Measurements from ENCODE around the gene ZFYVE9. TPM values are rescaled to one million over a fixed set of nuclear protein-coding genes. Genes with fewer than 3 reads are reported as not detected.

ZFYVE9 gene
- total and polyA plus RNA-seq, 2 of the 4 experiments (the other 2 are of a cell fraction): 8.3 to 28.7 TPM

DNA sequence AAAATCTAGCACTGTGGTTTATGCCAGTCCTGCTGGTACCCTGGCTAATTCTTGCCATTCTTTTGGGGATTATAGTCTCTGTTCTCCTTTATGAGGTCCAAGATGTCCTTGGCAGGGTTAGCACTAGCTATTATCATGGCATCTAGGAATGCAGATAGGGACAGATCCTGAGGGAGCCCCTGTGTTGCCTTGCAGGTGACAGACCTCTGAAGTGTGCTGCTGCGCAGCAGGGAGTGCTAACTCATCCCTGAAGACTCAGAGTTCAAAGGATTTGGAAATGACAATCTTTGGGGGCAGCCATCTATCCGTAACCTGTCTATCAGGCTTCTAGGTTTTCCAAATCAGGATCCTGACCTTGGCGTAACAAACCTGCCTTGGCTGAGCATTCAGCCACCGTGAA is 16.3 kb downstream of the ZFYVE9 start:
- ATAC-seq (ENCODE audit: low read depth): no peak
- no peak overlapping the region for H2BK120ac ChIP-seq (ENCODE audit: low read depth, low read length)
- in situ Hi-C loops (cut with MboI; ENCODE audit: low sequenced_read_pairs): no loop called here
- H4K5ac ChIP-seq (ENCODE audit: low read depth, low read length): no peak overlapping the region
- H3K18ac ChIP-seq (ENCODE audit: low read depth, low read length): no peak overlapping the region
- no peak overlapping the region for H2BK5ac ChIP-seq (ENCODE audit: low read depth, low read length, poor library complexity, severe bottlenecking)
- no peak overlapping the region for H2BK15ac ChIP-seq (ENCODE audit: low read depth, low read length)
- no peak overlapping the region for H4K91ac ChIP-seq (ENCODE audit: insufficient read depth, low read depth, low read length)
- intact Hi-C loops (cut with micrococcal nuclease): no loop called here
- no peak overlapping the region for H3K4me3 ChIP-seq (ENCODE audit: insufficient read depth, low read depth, low read length)
- BruUV-seq (replicated peaks): no TSS peak
- ChIA-PET CTCF (interaction anchor here (0.6 kb wide), 1 partner anchor 30 kb away, joined by 4 read pairs; no protein-coding TSS in a partner anchor), POLR2A (ENCODE audit: unreplicated experiment) (interaction anchor here (0.9 kb wide), 1 partner anchor 16 kb away, joined by 3 read pairs; no protein-coding TSS in a partner anchor)
- no peaks in the 10 kb centered on the region for H3K9me3 ChIP-seq (ENCODE audit: control insufficient read depth, insufficient read depth, low read length)
- H4K8ac ChIP-seq (ENCODE audit: low read depth in 2 of 2, low read length in 2 of 2): no peak overlapping the region
- no peaks in the 10 kb centered on the region for H3K27me3 ChIP-seq (ENCODE audit: control insufficient read depth, insufficient read depth, low read length)
- no peak overlapping the region for H3K4ac ChIP-seq (ENCODE audit: low read depth, low read length)
- dilution Hi-C loops (cut with HindIII; ENCODE audit: low sequenced_read_pairs, unreplicated experiment): no loop called here
- no peak for DNase-seq
- no peak overlapping the region for H3K23ac ChIP-seq (ENCODE audit: low read depth, low read length)
- no peak overlapping the region for H2AK5ac ChIP-seq (ENCODE audit: low read depth, low read length)
- H3K56ac ChIP-seq (ENCODE audit: extremely low read depth, insufficient read depth, low read length): no peak overlapping the region
- H3K79me1 ChIP-seq (ENCODE audit: low read depth in 1 of 2, low read length in 2 of 2): peaks cover 39 to 67% of the 10 kb centered on the region in 2 experiments
- no peak overlapping the region for H3K27ac ChIP-seq (ENCODE audit: insufficient read depth, low read length)
- no peak overlapping the region for H3K4me2 ChIP-seq (ENCODE audit: low read depth, low read length)
- H3K36me3 ChIP-seq (ENCODE audit: control insufficient read depth, insufficient read depth, low read length): no peaks in the 10 kb centered on the region
- WGBS, 2 experiments (ENCODE audit: extremely low coverage in 2 of 2, insufficient read length in 1 of 2): 95% methylated on average over 4 of the region's 4 CpGs; no CpG with 5 or more reads in 1 of the 2 experiments
- H2BK20ac ChIP-seq (ENCODE audit: low read depth, low read length): no peak overlapping the region
- peaks cover 13% of the 10 kb centered on the region; the same call in 1 of the 2 replicates for H4K20me1 ChIP-seq (ENCODE audit: insufficient read depth, low read length)
- no peak overlapping the region for H2AK9ac ChIP-seq (replicated peaks; ENCODE audit: low read depth, low read length, poor library complexity)
- H2AFZ ChIP-seq (replicated peaks; ENCODE audit: low read length, poor library complexity): no peak overlapping the region
- H3K14ac ChIP-seq (replicated peaks; ENCODE audit: low read depth, low read length): no peak overlapping the region
- H3K4me1 ChIP-seq (ENCODE audit: control insufficient read depth, insufficient read depth, low read length): peaks cover 7% of the 10 kb centered on the region
- TF ChIP-seq CHD1 (IDR thresholded peaks at IDR 0.05; ENCODE audit: low read depth, low read length) (no peak), POLR2A (IDR thresholded peaks at IDR 0.05; ENCODE audit: low read depth, low read length) (no peak)
- H3K9ac ChIP-seq (ENCODE audit: low read depth, low read length): no peak overlapping the region
- peaks cover 6% of the 10 kb centered on the region for H3K9me1 ChIP-seq (ENCODE audit: insufficient read depth, low read length)

All from IMR-90 (cell line).